Muscle of arm (tissue), 12 donors: ENCODE results near the gene GNG7. TPM values are rescaled to one million over a fixed set of nuclear protein-coding genes. Genes with fewer than 3 reads are reported as not detected.
"Not testable (repeated sequence)": the region's sequence is repeated elsewhere in the genome, so short reads cannot be mapped to it uniquely, and the experiment has no call there.

Experiments
- DNase-seq: peaks from one replicate; pipeline ENCODE4 v3.0.0-alpha.2; 2013
- polyA plus RNA-seq, 12 donors: library from polyadenylated mRNA; unstranded; fragments of 120-200 nt; gene quantifications; one replicate each; pipeline ENCODE4 v1.2.1, GENCODE V29; 2013; ENCODE audit not compliant: insufficient read length in 12 of 12

Gene GNG7
- polyA plus RNA-seq, 12 donors = 1.4 to 4.5 (median 2.5) TPM; not detected in 1

DNA sequence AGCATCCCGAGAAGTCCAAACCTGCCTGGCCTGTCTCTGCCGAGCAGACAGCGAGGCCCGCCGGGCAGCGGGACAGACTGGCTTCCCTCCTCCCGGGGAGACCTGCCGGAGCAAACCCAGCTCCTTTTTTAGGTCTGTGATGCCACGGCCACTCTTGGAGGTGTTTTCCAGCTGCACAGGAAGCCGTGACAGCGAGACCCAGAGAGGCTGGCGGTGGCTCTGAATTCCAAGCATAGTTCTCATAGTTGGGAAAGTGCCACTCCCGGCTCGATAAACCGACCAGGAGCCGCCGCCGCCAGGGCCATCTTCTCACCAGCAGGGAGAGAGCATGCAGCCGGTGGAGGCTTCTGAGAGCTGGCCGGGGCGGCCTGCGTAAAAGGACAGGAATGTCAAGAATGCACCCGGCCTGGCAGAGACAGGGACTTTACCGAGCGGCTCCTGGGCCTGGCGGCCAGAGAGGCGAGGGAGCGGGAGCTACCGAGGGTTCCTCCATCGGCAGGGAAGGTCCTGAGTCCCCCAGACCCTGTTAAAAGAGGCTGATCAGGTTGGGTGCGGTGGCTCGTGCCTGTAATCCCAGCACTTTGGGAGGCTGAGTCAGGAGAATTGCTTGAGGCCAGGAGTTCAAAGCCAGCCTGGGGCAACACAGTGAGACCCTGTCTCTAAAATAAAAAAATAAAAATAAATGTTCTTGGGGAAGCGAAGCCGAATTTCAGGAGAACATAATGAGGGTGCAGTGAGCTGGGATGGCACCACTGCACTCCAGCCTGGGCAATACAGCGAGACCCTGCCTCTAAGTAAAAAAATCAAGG lies 161.6 kb downstream of the GNG7 start:
- peak; percentile 72 for DNase-seq

DNA sequence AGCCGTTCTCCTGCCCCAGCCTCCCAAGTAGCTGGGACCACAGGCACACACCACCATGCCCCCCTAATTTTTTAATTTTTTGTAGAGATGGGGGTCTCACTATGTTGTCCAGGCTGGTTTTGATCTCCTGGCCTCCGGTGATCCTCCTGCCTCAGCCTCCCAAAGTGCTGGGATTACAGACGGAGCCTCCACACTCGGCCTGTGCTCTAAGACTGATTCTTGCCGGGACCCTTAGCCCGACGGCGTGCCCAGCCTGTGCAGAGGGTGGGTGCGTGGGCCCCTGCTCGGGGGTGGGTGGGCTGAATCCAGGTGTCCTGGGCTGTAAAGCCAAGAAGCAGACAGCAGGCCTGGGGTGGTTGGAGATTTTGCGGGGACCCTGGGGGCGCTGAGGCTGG lies 162.2 kb downstream of the GNG7 start:
- DNase-seq = no peak

DNA sequence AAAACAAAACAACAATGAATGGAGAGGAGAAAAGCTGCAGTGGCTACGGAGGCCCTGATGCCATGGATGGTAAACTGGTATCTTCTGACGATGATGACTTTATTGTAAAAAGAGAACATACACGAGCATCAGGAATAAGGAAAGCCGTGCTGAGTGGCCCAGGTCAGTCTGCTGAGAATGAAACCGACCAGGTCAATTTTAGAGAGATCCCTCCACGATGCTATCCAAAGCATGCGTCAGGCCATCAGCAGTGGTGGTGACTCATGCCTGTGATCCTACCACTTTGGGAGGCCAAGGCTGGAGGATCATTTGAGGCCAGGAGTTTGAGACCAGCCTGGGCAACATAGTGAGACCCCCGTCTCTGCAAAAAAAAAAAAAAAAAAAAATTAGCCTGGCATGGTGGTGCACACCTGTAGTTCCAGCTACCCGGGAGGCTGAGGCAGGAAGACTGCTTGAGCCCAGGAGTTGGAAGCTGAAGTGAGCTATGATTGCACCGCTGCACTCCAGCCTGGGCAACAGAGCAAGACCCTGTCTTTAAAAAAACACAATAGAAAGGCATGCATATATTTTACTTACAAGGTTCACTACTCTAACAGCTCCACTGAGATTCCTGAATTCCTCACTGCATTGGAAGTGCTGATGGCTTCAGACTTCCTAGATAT lies 164.3 kb downstream of the GNG7 start:
- DNase-seq = no peak

DNA sequence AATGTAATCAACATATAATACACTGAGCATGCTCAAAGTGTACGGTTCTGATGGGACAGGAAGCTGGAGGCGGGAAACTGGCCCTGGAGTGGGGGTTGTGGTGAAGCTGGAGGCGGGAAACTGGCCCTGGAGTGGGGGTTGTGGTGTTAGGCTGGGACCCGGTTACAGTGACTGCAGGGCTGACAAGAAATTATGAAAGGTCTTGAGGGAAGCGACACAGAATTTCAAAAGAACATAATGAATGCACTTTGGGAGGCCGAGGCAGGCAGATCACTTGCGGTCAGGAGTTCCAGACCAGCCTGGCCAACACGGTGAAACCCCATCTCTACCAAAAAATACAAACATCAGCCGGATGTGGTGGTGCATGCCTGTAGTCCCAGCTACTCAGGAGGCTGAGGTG lies 164.9 kb downstream of the GNG7 start:
- DNase-seq = not testable (repeated sequence)

DNA sequence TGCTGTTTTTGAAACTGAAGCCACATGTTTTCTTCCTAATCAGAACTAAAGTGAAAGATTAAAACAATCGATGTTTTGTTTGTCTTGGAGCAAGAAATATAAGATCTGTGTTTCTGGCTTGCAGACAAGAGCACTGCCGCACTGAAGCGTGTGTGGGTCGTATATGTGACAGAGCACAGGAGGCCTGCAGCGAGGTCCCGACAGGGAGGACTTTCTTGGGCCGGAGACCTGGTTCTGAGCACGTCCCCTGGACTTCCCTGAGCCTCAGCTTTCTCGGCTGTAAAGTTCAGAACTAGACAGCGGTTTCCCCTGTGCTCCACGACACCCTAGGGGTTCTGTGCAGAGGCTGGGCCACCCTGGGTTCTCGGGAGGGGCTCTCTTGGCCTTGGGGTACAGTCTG lies 166.0 kb downstream of the GNG7 start:
- DNase-seq = no peak

DNA sequence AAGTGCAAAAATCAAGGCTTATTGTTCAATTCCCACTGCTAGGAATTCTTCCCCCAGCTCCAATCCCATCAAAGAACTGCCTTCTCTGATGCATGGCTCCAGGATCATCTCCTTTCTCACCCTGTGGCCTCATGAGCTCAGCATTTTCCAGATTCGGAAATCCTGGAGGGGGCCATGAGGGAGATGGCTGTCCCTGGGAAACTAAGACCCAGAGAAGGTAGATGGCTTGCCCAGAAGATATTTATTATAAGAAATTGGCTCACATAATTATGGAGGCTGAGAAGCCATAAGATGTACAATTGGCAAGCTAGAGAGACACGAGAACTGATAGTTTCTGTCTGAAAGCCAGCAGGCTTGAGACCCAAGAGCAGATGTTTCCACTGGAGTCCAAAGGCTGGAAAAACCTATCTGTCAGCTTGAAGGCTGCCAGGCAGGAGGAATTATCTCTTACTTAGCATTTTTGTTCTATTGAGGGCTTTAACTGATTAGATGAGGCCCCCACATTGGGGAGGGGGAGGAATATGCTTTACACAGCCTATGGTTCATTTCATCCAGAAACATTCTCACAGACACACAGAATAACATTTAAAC lies 168.0 kb downstream of the GNG7 start:
- no peak for DNase-seq

DNA sequence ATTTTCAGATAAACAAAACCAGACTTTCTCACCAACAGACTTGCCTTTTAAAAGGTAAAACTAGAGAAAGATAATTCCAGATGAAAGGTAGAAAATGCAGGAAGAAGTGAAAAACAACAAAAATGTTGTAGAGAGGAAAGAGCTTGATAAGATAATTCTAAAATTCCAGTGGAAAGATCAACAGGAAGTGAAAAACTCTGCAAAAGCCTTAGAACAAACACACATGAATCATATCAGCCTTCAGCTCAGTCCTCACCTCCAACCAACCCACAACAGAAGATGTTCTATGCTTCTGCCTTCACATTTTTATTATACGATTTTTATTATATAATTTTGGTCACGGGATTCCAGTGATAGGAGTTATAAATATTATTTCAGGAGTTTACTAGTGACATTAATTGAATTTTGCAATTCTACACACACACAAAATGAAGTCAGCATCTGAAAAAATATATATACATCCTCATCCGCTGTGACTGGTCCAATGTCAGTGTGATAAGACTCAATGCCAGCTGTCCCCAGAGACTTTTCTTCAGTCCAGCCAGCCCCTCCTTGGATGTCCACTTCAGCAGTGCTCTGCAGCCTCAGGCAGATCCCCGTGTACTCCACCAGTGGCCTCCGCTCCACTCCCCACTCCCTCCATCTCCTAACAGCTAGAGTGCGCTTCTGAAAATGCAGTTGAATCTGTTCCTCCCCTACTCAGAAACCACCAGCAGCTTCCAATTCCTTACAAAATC lies 168.6 kb downstream of the GNG7 start:
- no peak for DNase-seq

DNA sequence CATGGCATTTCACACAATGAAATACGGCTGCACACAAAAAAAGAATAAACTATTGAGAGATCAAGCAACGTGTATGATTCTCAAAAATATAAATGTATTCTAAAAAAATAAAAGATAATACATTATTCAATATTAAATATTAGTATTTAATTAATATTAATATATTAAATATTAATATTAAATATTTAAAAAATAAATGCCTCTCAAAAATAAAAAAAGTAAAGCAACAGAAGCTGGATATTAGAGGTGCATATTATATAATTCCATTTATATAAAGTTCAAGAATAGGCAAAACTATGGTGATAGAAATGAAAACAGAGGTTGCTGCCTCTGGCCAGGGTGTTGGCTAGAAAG lies 169.4 kb downstream of the GNG7 start:
- DNase-seq = no peak

DNA sequence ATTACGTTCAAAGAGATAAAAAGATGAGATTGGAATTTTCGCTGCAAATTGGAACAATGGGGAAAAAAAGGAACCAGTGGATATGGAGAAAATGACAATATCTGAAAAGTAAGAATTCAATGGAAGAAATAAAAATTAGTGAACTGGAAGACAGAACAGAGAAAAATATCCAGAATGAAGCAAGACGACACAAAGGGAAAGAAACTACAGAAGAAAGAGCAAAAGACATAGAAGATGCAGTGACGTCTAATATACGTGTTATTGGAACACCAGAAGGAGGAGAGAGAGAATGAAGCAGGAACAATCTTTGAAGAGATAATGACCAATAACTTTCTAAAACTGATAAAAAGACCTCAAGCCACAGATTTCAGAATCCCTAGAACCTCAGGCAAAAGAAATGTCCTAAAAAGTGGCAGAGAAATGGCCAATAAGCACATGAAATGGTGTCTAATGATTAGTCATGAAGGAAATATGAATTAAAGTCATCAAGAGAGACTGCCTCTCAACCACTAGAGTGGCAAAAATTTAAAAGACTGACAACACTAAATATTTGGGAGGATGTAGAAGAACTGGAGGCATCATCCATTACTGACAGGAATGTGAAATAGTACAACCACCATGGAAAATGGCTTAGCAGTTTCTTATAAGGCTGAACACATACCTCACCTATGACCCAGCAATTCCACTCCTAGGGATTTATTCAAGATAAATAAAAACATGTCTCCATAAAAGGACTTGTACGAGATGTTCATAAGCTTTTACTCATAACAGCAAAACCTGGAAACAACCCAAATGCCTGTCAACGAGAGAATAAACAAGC lies 170.0 kb downstream of the GNG7 start:
- no peak for DNase-seq

DNA sequence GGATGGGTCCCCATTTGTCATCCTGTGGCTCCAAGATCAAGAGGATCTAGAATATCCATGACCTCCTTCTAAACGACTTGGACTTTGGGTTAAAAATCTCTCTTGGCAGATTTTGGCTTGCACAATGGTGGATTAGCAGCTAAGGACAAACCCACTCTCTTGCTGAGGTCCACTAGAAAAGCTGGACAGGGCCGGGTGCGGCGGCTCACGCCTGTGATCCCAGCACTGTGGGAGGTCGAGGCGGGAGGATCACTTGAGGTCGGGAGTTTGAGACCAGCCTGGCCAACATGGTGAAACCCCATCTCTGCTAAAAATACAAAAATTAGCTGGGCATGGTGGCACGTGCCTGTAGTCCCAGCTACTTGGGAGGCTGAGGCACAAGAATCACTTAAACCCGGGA lies 172.6 kb downstream of the GNG7 start:
- DNase-seq = not testable (repeated sequence)

DNA sequence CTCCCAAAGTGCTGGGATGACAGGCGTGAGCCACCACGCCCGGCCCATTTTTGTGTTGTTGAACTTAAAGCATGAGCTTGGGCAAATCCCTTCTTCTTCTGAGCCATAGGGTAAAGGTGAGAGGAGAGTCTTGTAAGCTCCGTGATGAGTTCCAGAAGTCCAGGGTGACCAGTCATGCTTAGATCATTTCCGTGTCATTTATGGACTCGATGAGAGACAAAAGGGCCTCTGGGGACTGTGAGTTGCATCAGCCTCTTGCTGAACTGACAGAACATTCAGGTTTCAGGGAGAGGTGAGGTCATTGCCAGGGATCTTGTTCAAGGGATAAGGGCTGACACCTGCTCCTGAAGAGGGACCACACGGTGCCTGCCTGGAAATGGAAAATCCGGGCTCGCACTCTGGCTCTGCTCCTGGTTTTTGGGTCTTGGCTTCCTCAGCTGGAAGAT lies 173.0 kb downstream of the GNG7 start:
- no peak for DNase-seq

DNA sequence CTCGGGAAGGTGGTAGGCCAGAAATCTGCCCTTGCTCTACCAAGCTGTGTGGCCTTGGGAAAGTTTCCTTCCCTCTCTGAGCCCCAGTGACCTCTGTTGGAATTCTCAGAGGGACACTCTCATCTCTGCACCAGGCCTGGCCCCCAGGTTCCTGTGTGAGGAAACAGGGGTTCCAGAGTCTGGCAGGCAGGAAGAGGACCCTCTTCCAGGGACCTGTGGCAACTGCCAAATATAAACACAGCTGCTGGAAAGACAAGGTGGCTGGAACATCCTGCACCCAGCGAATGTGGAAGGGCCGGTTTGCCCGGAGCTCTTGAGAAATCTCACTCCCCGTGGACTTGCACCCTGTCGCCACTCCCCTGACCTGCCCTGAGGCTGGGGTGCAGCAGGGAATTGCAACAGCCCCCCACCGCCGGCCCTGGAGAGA lies 173.8 kb downstream of the GNG7 start:
- DNase-seq = no peak

DNA sequence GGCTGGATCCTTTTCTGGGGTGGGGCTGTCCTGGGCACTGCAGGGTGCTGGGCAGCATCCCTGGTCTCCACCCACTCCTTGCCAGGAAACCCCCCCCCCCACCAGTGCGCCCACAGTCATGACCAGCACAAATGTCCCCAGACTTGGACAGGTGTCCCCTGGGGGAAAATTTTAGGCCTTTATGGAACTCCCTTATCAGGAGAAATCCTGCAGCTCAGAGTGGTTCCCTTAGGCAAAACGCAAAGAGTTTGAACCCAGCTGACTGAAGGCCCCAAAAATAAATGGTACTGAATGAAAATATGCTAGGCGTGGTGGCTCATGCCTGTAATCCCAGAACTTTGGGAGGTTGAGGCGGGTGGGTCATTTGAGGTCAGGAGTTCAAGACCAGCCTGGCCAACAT lies 174.8 kb downstream of the GNG7 start:
- DNase-seq = no peak

DNA sequence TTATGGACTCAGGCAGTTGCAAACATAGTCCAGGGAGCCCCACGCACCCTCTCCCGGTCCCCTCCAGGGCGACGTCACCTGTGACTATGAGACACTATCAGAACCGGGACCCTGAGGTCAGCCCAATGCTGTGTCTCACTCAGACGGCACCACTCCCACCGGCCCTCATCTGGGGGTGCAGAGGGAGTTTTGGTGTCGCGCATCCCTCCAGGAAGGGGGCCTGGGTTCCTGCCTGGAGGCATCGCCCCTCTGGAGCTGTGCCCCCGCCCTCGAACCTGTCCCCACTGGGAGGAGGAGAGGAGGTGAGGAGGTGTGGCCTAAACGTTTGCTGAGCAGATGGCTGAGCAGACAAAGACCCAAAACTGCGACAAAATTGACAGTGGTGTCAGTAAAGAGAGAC lies 175.3 kb downstream of the GNG7 start:
- DNase-seq = no peak

DNA sequence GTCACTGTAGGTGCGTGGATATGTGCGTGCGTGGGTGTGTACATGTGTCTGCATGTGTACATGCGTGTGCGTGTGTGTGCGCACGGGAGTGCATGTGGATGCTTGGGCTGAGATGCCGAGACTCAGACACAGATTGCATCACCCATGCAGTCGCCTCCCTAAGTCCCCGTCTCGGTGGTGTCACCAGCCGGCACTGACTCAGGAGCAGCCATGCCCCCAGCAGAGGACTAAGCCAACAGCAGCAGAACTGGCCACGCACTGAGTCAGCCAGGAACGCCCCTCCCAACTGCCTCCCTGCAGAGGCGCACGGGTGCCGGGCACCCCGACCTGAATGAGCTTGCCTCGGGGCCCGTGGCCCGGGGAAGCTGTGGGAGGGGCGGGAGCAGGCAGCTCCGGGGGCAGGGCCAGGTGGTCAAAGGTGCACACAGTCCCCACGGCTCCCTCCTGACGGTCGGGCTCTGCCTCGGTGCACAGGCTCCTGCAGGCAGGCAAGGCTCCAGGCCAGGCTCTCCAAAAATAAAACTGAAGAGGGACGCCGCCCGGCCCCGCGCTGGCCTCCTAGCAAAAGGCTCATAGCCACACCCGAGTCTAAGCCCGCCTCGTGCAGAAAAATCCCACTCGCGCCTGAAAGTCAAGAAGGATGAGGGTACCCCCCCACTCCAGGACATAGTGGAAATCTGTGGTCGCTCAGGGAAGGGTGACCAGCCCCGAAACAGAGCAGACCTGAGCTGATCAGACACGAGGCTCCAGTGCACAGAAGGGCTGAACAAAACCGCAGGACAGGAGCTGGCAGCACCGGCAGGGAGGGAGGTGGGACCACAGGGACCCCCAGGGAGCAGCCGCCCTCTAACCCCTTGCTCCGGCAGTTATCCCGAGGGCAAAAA lies 177.4 kb downstream of the GNG7 start:
- no peak for DNase-seq

DNA sequence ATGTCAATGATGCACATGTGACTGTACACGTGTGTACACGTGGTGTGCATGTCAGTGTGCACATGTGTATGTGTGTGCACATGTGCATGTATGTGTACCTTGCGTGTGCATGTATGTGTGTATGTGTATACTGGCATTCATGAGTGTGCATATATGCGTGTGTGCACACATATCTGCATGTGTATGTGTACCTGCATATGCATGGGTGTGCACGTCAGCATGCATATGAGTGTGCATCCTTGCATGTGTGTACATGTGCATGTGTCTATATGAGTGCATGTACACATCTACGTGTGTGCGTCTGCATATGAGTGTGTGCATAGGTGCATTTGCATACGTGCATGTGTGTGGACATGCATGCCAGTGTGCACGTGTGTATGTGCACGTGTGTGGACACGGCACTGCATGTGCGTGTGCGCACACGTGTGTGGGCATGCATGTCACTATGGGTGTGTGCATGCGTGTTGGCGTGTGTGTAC lies 178.1 kb downstream of the GNG7 start:
- DNase-seq = no peak

DNA sequence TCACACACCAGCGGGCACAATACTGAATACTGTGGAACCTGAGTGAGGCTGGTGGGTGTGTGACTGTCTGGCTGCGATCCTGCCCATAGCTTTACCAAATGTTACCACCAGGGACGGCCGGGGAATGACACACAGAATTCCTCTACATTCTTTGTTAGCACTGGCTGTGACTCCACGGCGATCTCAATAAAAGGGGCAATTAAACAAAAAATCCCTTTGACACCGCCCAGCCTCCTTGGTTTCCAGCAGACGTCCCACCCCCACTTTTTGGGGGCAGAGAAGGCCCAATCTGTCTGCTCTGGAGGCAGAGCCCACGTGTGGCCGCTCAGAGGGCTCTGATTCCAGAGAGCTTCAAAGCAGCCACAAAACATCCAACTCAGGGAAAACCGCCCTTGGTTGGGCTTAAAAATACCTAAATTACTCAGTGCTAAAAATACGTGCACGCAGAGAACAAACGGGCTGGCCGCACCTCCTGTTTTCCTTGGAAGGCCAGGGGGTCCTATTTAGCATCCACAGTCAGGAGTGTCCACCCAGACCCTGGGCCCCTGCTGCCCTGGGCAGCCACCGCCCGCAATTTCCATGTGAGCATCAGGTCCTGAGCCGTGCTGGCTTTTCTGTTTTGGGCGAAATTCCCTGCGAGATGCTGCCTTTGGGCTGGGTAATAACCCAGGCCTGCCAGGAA lies 178.7 kb downstream of the GNG7 start:
- DNase-seq = no peak

DNA sequence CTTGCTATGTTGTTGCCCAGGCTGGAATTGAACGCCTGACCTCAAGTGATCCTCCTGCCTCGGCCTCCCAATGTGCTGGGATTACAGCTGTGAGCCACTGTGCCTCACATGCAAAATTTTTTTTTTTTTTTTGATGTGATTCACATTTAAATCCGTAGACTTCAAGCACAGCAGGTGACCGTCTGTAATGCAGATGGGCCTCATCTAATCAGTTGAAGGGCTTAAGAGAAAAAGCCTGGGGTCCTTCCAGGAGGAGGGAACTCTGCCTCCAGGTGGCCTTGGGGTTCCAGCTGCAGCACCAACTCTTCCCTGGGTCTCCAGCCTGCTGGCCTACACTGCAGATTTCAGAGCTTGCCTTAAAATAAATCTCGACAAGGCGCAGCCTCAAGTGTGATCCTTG lies 183.0 kb downstream of the GNG7 start:
- no peak for DNase-seq

DNA sequence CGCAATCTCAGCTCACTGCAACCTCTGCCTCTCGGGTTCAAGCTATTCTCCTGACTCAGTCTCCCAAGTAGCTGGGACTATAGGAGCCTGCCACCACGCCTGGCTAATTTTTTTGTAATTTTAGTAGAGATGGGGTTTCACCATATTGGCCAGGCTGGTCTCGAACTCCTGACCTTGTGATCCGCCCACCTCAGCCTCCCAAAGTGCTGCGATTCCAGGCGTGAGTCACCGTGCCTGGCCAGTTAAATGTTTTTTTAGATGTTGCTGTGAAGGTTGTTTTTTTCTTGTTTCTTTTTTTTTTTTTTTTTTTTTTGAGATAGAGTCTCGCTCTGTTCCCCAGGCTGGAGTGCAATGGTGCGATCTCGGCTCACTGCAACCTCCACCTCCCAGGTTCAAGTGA lies 183.6 kb downstream of the GNG7 start:
- DNase-seq = not testable (repeated sequence)
